IPS DF 6.9 (cell line): ENCODE data around the gene HOXC13.

Experiments used
- DNase-seq: peaks from one replicate; pipeline ENCODE4 v3.0.0-alpha.2; 2013; ENCODE audit warnings: low read depth, low spot score
- H3K27ac ChIP-seq: one replicate; pipeline ENCODE4 v1.5.1; 2013; ENCODE audit warnings: low read length, control low read depth
- H3K27me3 ChIP-seq: 2 replicates; pipeline ENCODE4 v1.6.1; 2013; ENCODE audit warnings: mild to moderate bottlenecking, low read length; ENCODE audit not compliant: control insufficient read depth, insufficient read depth
- H3K36me3 ChIP-seq: 2 replicates; pipeline ENCODE4 v1.6.1; 2013; ENCODE audit warnings: low read length; ENCODE audit not compliant: control insufficient read depth, insufficient read depth
- H3K4me1 ChIP-seq: 2 replicates; pipeline ENCODE4 v1.6.1; 2013; ENCODE audit warnings: low read length; ENCODE audit not compliant: control insufficient read depth, insufficient read depth
- H3K4me3 ChIP-seq: 2 replicates; pipeline ENCODE4 v1.5.1; 2013; ENCODE audit warnings: mild to moderate bottlenecking, low read length
- H3K9me3 ChIP-seq: 2 replicates; pipeline ENCODE4 v1.6.1; 2013; ENCODE audit warnings: low read length, inconsistent platforms; ENCODE audit not compliant: control insufficient read depth, insufficient read depth
- WGBS: extraction: QIAGEN DNeasy Blood & Tissue Kit; methylation state at CpG from one replicate; pipeline ENCODE4 v1.1.7; 2013; ENCODE audit warnings: mixed read lengths, missing lambda C conversion rate; ENCODE audit not compliant: insufficient read length, insufficient coverage; 5-methylcytosine and 5-hydroxymethylcytosine counted together

Gene HOXC13

GRCh38 chr12:53976823-53977595 is 38.4 kb downstream of the HOXC13 start:
- H3K36me3 ChIP-seq, result no peaks in the 10 kb centered on the region
- H3K27me3 ChIP-seq, result peaks cover 97% of the 10 kb centered on the region
- H3K27ac ChIP-seq, result no peak overlapping the region
- DNase-seq, result no peak
- no peaks in the 10 kb centered on the region; the same call in none of the 2 replicates for H3K4me1 ChIP-seq
- no peaks in the 10 kb centered on the region for H3K9me3 ChIP-seq
- WGBS, result no CpG with 5 or more reads among the region's 9 CpGs
- H3K4me3 ChIP-seq, result no peak overlapping the region

DNA sequence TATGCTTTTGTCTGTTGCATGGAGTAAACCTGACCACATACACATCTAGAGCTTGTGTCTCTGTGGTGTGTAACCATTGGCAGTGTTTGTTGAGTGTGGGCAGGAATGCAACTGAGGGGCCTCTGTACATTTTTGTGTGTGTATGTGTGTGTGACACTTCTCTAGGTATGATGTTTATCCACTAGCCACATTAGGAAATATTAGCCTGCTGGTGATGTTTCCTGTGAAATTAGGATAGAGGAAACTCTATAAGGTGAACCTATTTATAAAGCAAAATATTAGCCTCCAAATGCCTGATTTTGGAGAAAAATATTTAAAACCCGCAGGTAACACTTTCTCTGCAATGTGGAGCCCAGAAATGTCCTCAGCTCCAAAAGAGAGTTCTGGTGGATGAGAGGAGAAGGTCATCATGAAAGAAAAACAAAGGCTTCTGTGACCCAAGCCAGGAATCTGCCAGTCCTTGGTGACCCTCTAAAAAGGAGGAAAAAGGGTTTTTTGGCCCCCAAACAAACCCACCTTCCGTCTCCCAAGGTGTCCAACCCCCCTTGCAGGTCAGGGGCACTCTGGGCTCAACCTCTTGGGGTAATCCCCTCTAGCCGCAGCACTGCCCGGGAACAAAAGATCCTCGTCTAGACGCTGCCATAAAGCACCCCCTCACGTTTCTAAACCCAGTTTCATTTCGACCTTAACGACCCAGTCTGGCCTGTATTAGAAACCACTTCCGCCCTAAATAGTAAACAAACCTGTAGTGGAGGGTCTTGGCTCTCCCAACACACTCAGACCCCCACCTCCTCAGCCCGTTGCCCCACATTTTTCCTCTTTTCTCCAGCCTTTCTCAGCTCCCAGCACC is 39.2 kb downstream of the HOXC13 start:
- WGBS, result no CpG with 5 or more reads among the region's 11 CpGs
- no peak overlapping the region for H3K4me3 ChIP-seq

GRCh38 chr12:53978477-53979356 is 40.1 kb downstream of the HOXC13 start:
- Histone ChIP-seq H3K4me3 (no peak overlapping the region), H3K27ac (no peak overlapping the region), H3K9me3 (no peaks in the 10 kb centered on the region), H3K4me1 (no peaks in the 10 kb centered on the region; the same call in none of the 2 replicates), H3K27me3 (peaks cover 97% of the 10 kb centered on the region), H3K36me3 (no peaks in the 10 kb centered on the region)
- no peak for DNase-seq
- no CpG with 5 or more reads among the region's 15 CpGs for WGBS

More for the DNA sequence above, 39.2 kb downstream of the HOXC13 start:
- peaks cover 97% of the 10 kb centered on the region for H3K27me3 ChIP-seq
- no peak overlapping the region for H3K27ac ChIP-seq
- H3K4me1 ChIP-seq, result no peaks in the 10 kb centered on the region; the same call in none of the 2 replicates
- H3K9me3 ChIP-seq, result no peaks in the 10 kb centered on the region
- no peak for DNase-seq
- H3K36me3 ChIP-seq, result no peaks in the 10 kb centered on the region

DNA sequence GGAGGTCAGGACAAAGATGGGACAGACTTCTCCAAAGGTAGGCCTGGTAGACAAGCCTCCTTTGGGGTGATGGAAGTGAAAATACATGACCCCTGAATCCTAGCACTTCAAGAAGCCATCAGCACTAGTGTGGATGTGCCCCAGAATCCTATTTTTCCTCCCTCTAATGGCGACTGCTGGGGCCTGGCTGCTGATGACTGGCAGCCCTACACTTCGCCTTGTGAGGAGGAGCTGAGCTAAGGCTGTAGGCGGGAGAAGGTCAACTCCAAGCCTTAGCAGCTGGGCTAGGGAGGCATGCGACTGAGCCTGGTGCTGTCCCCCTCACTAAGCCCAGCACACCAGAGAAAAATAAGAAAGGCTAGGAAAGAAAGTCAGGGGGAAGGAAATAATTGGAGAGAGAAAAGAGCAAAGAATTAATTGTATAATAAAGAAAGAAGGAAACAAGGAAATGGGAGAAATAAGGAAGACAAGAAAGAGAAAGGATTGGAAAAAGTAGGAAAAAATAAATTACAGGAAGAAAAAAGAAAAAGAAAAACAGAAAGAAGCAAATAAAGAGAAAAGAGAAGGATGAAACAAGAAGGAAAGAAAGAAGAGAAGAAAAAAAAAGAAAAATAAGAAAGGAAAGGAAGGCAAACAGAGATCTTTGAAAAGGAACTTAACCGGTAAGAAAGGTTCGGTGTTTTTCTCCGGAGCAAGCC is 41.6 kb downstream of the HOXC13 start:
- Histone ChIP-seq H3K27me3 (peaks cover 93% of the 10 kb centered on the region), H3K27ac (no peak overlapping the region), H3K36me3 (no peaks in the 10 kb centered on the region), H3K9me3 (no peaks in the 10 kb centered on the region), H3K4me1 (no peaks in the 10 kb centered on the region), H3K4me3 (no peak overlapping the region)
- no CpG with 5 or more reads among the region's 7 CpGs for WGBS
- DNase-seq, result no peak

GRCh38 chr12:53980802-53981496 is 42.3 kb downstream of the HOXC13 start:
- Histone ChIP-seq H3K4me1 (peaks cover under 1% of the 10 kb centered on the region), H3K4me3 (no peak overlapping the region), H3K9me3 (no peaks in the 10 kb centered on the region), H3K36me3 (no peaks in the 10 kb centered on the region; the same call in 1 of the 2 replicates), H3K27me3 (peaks cover 93% of the 10 kb centered on the region), H3K27ac (no peak overlapping the region)
- no CpG with 5 or more reads among the region's 15 CpGs for WGBS
- no peak for DNase-seq

DNA sequence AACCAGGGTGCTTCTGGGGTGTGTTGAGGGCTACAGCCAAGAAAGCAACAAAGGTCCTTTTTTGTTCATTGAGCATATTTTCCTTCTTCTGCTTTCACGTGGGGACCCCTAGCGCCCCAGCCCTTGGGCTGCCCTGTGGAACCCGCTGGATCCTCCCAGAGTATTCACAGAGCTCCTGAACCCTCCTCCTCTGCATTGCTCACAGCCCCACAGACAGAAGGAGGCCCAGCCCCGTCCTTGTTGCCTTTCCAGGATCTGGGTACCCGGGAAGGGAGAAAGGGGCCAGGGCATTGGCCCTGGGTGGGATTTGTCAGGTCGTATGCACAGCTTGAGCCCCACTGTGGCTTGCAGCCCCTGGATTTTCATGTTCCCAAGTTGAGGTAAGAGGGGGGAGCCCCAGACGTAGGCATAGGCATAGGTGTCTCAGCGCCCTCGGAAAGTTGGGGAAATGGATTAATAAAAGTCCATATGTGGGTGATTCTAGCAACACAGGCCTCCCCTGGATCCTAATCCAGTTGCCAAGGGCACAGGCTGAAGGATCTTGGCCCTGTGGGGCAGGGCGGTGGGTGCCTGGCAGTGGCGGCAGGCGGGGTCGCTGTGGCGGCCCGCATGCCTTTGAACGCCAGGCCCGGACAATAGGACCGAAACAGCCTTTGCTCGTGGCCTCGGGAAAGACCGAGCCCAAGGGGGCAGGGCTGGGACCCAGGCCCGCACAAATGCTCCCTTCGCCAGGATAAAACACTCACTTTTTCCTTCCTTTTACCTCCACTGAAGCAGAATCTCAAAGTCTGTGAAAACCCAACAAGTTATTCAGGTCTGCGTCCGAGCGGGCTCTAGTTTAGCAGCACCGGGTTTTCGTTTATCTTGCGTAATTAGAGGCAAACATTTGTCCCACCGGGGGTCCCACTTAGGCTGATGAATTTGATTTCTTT is 43.3 kb downstream of the HOXC13 start:
- Histone ChIP-seq H3K4me1 (peaks cover 3% of the 10 kb centered on the region), H3K9me3 (no peaks in the 10 kb centered on the region), H3K36me3 (no peaks in the 10 kb centered on the region; the same call in 1 of the 2 replicates), H3K27ac (no peak overlapping the region), H3K27me3 (peaks cover 93% of the 10 kb centered on the region), H3K4me3 (no peak overlapping the region)
- no CpG with 5 or more reads among the region's 30 CpGs for WGBS
- no peak for DNase-seq

DNA sequence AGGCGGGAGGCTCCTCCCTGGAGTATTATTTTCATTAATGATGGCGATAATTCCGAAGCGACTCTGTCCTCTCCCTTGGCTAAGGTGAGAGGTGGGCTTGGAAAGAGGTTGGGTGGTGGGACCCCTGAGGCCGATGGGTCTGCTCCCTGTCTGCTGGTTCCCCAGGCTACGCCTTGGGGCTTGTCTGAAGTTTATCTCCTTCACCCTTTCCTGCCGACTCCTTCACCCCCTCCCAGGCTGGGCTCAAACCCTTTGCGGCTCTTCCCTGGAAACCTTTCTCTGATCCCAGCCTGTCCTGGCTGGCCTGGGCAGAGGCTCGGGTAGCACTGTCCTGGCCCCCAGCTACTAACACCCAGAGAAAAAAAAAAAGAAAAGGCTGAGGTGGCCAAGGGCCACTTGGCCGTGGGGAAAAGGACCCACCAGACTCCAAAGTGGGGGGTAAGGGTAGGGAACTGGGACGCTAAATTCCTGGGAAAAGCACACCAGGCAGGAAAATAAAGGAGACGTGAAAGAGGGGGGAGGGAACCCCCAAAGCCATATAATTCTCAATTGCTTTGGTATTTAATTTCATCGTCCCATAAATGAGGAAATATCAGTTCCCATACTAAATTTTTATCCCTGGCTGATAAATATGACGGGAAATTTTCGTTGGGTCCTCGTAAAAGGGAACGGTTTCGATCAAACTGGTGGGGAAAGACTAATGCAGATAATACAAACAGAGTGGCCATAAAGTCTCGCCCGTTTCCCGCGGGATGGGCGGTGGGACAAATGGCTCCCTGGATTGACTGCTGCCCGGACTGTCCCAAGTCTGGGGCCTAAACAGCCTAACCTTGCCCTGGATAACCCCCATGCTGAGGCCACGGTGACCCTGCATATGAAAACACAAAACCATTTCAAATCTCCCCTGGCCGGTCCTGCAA is 44.3 kb downstream of the HOXC13 start:
- H3K4me3 ChIP-seq, result no peak overlapping the region
- H3K36me3 ChIP-seq, result no peaks in the 10 kb centered on the region; the same call in 1 of the 2 replicates
- H3K4me1 ChIP-seq, result peaks cover 3% of the 10 kb centered on the region
- no peaks in the 10 kb centered on the region for H3K9me3 ChIP-seq
- peaks cover 93% of the 10 kb centered on the region for H3K27me3 ChIP-seq
- no CpG with 5 or more reads among the region's 26 CpGs for WGBS
- no peak overlapping the region for H3K27ac ChIP-seq
- no peak for DNase-seq

DNA sequence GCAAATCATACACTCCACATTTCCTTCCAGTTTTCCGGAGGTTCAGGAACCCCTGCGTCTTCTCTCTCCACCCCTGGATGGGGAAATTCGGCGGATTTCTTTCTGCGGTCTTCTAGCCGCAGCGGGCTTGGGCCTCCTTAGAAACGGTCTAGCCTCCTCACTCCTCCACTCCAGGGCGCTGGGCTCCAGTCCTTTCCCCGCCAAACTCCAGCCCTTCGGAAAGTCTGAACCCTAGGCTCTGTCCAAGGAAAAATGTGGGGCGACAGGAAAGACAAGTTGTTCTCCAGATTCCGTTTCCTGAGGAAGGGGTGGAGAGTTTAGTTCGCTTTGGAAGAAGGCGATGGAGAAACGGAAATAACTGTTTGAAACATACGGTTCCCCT is 44.9 kb downstream of the HOXC13 start:
- Histone ChIP-seq H3K27me3 (peaks cover 94% of the 10 kb centered on the region), H3K36me3 (no peaks in the 10 kb centered on the region; the same call in 1 of the 2 replicates), H3K4me1 (peaks cover 3% of the 10 kb centered on the region), H3K4me3 (no peak overlapping the region), H3K9me3 (no peaks in the 10 kb centered on the region), H3K27ac (no peak overlapping the region)
- WGBS, result no CpG with 5 or more reads among the region's 17 CpGs
- no peak for DNase-seq
